Pancreas (tissue), 10 donors: ENCODE data around the gene FBXW2. TPM values are rescaled to one million over a fixed set of nuclear protein-coding genes. Genes with fewer than 3 reads are reported as not detected.
A peak's percentile ranks its signal among the peaks of the same experiment; 100 is the strongest.
"Not testable (repeated sequence)": the region's sequence is repeated elsewhere in the genome, so short reads cannot be mapped to it uniquely, and the experiment has no call there.

Experiments used
- ATAC-seq, 4 donors: fragments of 200-7000 bp; cut with Tn5 transposase; one replicate each; pipeline versions ENCODE4 v1.8.0 to v1.9.1; 2020; ENCODE audit warnings: mild to moderate bottlenecking in 4 of 4, moderate library complexity in 4 of 4
- DNase-seq, 6 donors: peaks; one replicate each; pipeline ENCODE4 v3.0.0-alpha.2; 2020
- FAIRE-seq: peaks from 2 replicates; lab custom pipeline; 2012; peaks lifted over from hg19 to GRCh38; lab: Jason Lieb, UNC
- H3K27ac ChIP-seq, 4 donors: fragments of 200-600 bp; sonication (generic); 1 replicate in 3 of 4; 2 replicates in 1 of 4; pipeline versions ENCODE4 v1.5.0 to v1.8.0; 2020
- H3K27me3 ChIP-seq, 4 donors: fragments of 200-600 bp; one replicate each; pipeline ENCODE4 v1.8.0; 2021
- H3K36me3 ChIP-seq, 3 donors: fragments of 200-600 bp; sonication (generic) in 1 of 3; one replicate each; pipeline versions ENCODE4 v1.5.0 to v1.8.0; 2020 to 2021
- H3K4me1 ChIP-seq, 3 donors: fragments of 200-600 bp; one replicate each; pipeline ENCODE4 v1.8.0; 2021
- H3K4me3 ChIP-seq, 4 donors: fragments of 200-600 bp; sonication (generic) in 2 of 4; one replicate each; pipeline versions ENCODE4 v1.5.0 to v1.8.0; 2020 to 2021
- H3K9me3 ChIP-seq, 4 donors: fragments of 200-600 bp; one replicate each; pipeline ENCODE4 v1.8.0; 2021
- WGBS, 2 donors: extraction: QIAGEN DNeasy Blood & Tissue Kit; methylation state at CpG; one replicate each; pipeline ENCODE4 v1.1.7; 2013; 5-methylcytosine and 5-hydroxymethylcytosine counted together
- intact Hi-C, 3 donors: fragments of 100-400 bp; cut with DNase I; formaldehyde crosslinking; loops; one replicate each; pipeline versions ENCODE4 v1.11.1 to v1.14.2; 2022
- polyA plus RNA-seq, 2 donors: library from polyadenylated mRNA; stranded (reverse); fragments of 200-250 nt; gene quantifications; one replicate each; pipeline ENCODE4 v1.2.3, GENCODE V29; 2013
- total RNA-seq, 6 donors: library from RNA; stranded (reverse); fragmentation: NEBNext Ultra II Directional in 4 of 6; extraction: Animal tissue kit (Norgen Biotek cat#: 25700) in 4 of 6; gene quantifications; one replicate each; pipeline versions ENCODE4 v1.2.1 to v1.2.4, GENCODE V29; 2021 to 2023
- TF ChIP-seq, protein P1 (sequence below), 4 donors: fragments of 200-600 bp; sonication (generic) in 3 of 4; IDR thresholded peaks; one replicate each; pipeline versions ENCODE4 v1.5.0 to v1.8.0; 2021; ENCODE audit warnings: antibody characterized with exemption in 4 of 4
- donor health status: healthy with polysubstance abuse.
- donor health status: DM: no; HTN: no; CAD: no; lungs with moderate emphysema.
- donor health status: DM: no; HTN: no; CAD: no.
- donor health status: control.
- donor health status: control.
- donor health status: Bipolar disorder and iron deficiency.
- donor health status: DM: yes; HTN: yes; CAD: no.
- donor health status: DM: no; HTN: no; CAD: no.
- donor health status: DM: no; HTN: no; CAD: no.
- donor health status: DM: yes; HTN: yes; CAD: no.

FBXW2 gene
- total and polyA plus RNA-seq, 8 donors, result 6.4 to 35.5 (median 21.5) TPM

DNA sequence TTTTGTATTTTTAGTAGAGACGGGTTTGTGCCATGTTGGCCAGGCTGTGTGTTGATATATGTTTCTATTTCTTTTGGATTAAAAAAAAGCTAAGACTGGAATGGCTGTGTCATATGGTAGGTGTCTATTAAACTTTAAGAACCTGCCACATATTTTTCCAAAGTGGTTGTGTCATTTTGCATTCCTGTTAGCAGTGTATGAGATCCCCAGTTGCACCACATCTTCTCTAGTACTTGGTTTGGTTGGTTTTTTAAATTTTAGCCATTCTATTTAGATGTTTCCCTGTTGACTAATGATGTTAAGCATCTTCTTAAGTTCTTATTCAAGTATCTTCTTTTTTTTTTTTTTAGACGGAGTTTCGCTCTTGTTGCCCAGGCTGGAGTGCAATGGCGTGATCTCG, 42.8 kb downstream of the FBXW2 start:
- no peak for DNase-seq
- intact Hi-C loops, result loop anchor here in 1 of 3 donors (10.0 kb wide), 1 partner anchor 184 kb away; no protein-coding TSS in a partner anchor
- H3K36me3 ChIP-seq, result no peaks in the 10 kb centered on the region
- H3K4me1 ChIP-seq, result no peaks in the 10 kb centered on the region
- H3K9me3 ChIP-seq, result no peaks in the 10 kb centered on the region
- ATAC-seq, result no peak
- TF ChIP-seq, protein P1, sequence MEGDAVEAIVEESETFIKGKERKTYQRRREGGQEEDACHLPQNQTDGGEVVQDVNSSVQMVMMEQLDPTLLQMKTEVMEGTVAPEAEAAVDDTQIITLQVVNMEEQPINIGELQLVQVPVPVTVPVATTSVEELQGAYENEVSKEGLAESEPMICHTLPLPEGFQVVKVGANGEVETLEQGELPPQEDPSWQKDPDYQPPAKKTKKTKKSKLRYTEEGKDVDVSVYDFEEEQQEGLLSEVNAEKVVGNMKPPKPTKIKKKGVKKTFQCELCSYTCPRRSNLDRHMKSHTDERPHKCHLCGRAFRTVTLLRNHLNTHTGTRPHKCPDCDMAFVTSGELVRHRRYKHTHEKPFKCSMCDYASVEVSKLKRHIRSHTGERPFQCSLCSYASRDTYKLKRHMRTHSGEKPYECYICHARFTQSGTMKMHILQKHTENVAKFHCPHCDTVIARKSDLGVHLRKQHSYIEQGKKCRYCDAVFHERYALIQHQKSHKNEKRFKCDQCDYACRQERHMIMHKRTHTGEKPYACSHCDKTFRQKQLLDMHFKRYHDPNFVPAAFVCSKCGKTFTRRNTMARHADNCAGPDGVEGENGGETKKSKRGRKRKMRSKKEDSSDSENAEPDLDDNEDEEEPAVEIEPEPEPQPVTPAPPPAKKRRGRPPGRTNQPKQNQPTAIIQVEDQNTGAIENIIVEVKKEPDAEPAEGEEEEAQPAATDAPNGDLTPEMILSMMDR (IDR thresholded peaks at IDR 0.05), result no peak
- no peak overlapping the region for H3K4me3 ChIP-seq
- H3K27me3 ChIP-seq, result no peaks in the 10 kb centered on the region
- 89 to 91% methylated on average over 5 of the region's 5 CpGs for WGBS, 2 donors
- H3K27ac ChIP-seq, result no peak overlapping the region
- no peak for FAIRE-seq

DNA sequence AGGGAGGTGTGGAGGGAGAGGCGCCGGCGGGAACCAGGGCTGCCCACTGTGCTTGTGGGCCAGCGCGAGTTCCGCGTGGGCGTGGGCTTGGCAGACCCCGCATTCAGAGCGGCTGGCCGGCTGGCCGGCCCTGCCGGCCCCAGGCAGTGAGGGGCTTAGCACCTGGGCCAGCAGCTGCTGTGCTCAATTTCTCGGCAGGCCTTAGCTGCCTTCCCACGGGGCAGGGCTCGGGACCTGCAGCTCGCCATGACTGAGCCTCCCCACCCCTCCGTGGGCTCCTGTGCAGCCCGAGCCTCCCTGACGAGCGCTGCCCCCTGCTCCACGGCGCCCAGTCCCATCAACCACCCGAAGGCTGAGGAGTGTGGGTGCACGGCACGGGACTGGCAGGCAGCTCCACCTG, 46.9 kb downstream of the FBXW2 start:
- ATAC-seq, H3K9me3 ChIP-seq, H3K4me1 ChIP-seq, intact Hi-C loops, H3K27me3 ChIP-seq, H3K27ac ChIP-seq, H3K4me3 ChIP-seq, H3K36me3 ChIP-seq, FAIRE-seq: not testable (repeated sequence)
- DNase-seq, result peak in 1 of 6 donors; percentile 66
- WGBS, 2 donors, result 87 to 89% methylated on average over 26 of the region's 26 CpGs

DNA sequence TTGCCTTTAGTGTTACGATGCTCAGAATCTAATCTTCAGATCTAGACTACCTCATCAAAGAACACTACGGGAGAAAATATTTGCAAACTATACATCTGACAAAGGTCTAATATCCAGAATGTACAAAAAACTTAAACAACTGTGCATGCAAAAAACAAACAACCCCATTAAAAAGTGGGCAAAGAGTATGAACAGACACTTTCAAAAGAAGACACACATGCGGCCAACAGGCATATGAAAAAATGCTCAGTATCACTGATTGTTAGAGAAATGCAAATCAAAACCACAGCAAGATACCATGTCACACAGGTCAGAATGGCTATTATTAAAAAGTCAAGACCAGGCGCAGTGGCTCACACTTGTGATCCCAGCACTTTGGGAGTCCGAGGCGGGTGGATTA, 47.9 kb downstream of the FBXW2 start:
- TF ChIP-seq, protein P1 (IDR thresholded peaks at IDR 0.05), result no peak
- Histone ChIP-seq H3K4me3 (no peak overlapping the region), H3K27me3 (no peaks in the 10 kb centered on the region), H3K9me3 (no peaks in the 10 kb centered on the region), H3K4me1 (no peaks in the 10 kb centered on the region), H3K36me3 (no peaks in the 10 kb centered on the region), H3K27ac (no peak overlapping the region)
- intact Hi-C loops, result no loop called here
- no peak for DNase-seq
- 95 to 97% methylated on average over 6 of the region's 6 CpGs for WGBS, 2 donors
- no peak for ATAC-seq
- no peak for FAIRE-seq

DNA sequence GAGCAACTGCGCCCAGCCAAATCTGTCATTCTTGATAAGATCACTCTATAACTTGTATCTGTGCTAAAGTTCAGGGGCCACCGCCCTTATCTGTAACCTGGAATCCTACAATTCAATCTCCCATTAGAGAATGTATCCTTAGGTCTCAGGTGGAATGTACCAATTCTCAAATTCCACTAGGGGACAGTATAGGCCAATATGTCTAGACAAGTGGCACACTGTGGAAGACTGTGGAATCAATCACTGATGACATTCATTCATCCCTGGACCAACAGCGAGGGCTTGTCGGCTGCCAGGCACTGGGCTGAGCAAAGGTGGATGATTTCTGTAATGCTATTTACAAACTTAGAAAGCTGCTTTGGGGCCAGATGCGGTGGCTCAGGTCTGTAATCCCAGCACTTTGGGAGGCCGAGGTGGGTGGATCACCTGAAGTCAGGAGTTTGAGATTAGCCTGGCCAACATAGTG, 50.2 kb downstream of the FBXW2 start:
- H3K27ac ChIP-seq, result no peak overlapping the region
- FAIRE-seq (no peak), DNase-seq (no peak), ATAC-seq (peak; percentile 55 to 86 (median 82))
- H3K4me1 ChIP-seq, result no peaks in the 10 kb centered on the region
- H3K4me3 ChIP-seq, result no peak overlapping the region
- H3K9me3 ChIP-seq, result no peaks in the 10 kb centered on the region
- H3K36me3 ChIP-seq, result no peaks in the 10 kb centered on the region
- H3K27me3 ChIP-seq, result no peaks in the 10 kb centered on the region
- intact Hi-C loops, result no loop called here
- TF ChIP-seq, protein P1 (IDR thresholded peaks at IDR 0.05), result peak; percentile 22 to 46 (median 40)
- 71 to 75% methylated on average over 6 of the region's 6 CpGs for WGBS, 2 donors

DNA sequence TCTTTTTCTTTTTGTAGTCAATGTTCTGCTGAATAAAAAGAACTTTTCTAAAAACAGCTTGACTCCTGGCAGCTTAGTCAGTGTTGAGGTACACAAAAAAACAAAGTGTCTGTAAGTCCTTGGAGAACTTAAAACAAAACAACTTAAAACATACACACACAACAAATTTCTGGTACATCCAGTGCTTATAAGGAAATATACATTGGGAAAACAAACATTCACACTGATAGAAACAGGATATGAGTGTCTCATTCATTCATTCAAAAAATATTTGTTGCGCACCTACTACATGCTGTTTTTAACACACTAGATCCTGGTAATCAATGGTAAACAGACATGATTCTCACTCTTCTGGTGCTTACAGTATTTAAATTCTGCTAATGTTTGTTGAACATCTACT, 51.5 kb downstream of the FBXW2 start:
- 90 to 95% methylated on average over 1 of the region's 1 CpG for WGBS, 2 donors
- FAIRE-seq (no peak), ATAC-seq (no peak), DNase-seq (no peak)
- TF ChIP-seq, protein P1 (IDR thresholded peaks at IDR 0.05), result no peak
- no peaks in the 10 kb centered on the region for H3K4me1 ChIP-seq
- no peaks in the 10 kb centered on the region for H3K27me3 ChIP-seq
- no peaks in the 10 kb centered on the region for H3K36me3 ChIP-seq
- no peak overlapping the region for H3K4me3 ChIP-seq
- no peak overlapping the region for H3K27ac ChIP-seq
- H3K9me3 ChIP-seq, result no peaks in the 10 kb centered on the region
- intact Hi-C loops, result no loop called here
